ENCODE measurements around the gene IL17B. TPM values are rescaled to one million over a fixed set of nuclear protein-coding genes. Genes with fewer than 3 reads are reported as not detected.

IL17B gene
- total and polyA plus RNA-seq, 2 of the 13 experiments (the other 11 are each of a cell fraction or from before 2014, with no cell fraction given), result 0.29 to 2.6 TPM

GRCh38 chr5:149380466-149381121 lies 1.5 kb upstream of the IL17B start (continued):
- TF ChIP-seq ZNF609 (CRISPR knock-in tag; IDR thresholded peaks at IDR 0.05; ENCODE audit: borderline replicate concordance) (no peak), ZBTB33 (CRISPR knock-in tag; IDR thresholded peaks at IDR 0.05) (0 out of 2 replicates have a peak, but pooled peaks have one; percentile 14), ZNF644 (CRISPR knock-in tag; IDR thresholded peaks at IDR 0.05; ENCODE audit: low read depth) (peak; percentile 58; the same call in 1 of the 2 replicates), HNF4A (CRISPR knock-in tag; IDR thresholded peaks at IDR 0.05) (peak; percentile 91), RCOR2 (CRISPR knock-in tag; IDR thresholded peaks at IDR 0.05) (0 out of 2 replicates have a peak, but pooled peaks have one; percentile 15), ZNF720 (CRISPR knock-in tag; IDR thresholded peaks at IDR 0.05) (no peak), ZNF546 (CRISPR knock-in tag; conservative IDR thresholded peaks at IDR 0.05) (0 out of 2 replicates have a peak, but pooled peaks have one; percentile 23), ZNF33B (CRISPR knock-in tag; IDR thresholded peaks at IDR 0.05) (0 out of 2 replicates have a peak, but pooled peaks have one; percentile 48), ZNF292 (CRISPR knock-in tag; IDR thresholded peaks at IDR 0.05; ENCODE audit: borderline replicate concordance, low read depth) (peak; percentile 64; the same call in 1 of the 2 replicates), ZIK1 (CRISPR knock-in tag; IDR thresholded peaks at IDR 0.05; ENCODE audit: borderline replicate concordance, low read depth) (0 out of 2 replicates have a peak, but pooled peaks have one; percentile 43), ERF (CRISPR knock-in tag; IDR thresholded peaks at IDR 0.05) (no peak), ZNF770 (CRISPR knock-in tag; IDR thresholded peaks at IDR 0.05) (peak; percentile 28; the same call in 1 of the 2 replicates), JUN (CRISPR knock-in tag; IDR thresholded peaks at IDR 0.05) (peak; percentile 71; the same call in 1 of the 2 replicates), SKI (IDR thresholded peaks at IDR 0.05; ENCODE audit: partially characterized antibody) (no peak), MAX (IDR thresholded peaks at IDR 0.05) (peak; percentile 77), SAP130 (CRISPR knock-in tag; IDR thresholded peaks at IDR 0.05; ENCODE audit: low read depth) (peak; percentile 64), ZBTB43 (CRISPR knock-in tag; conservative IDR thresholded peaks at IDR 0.05) (no peak), ZNF430 (CRISPR knock-in tag; IDR thresholded peaks at IDR 0.05) (0 out of 2 replicates have a peak, but pooled peaks have one; percentile 25), ZNF160 (CRISPR knock-in tag; IDR thresholded peaks at IDR 0.05) (no peak)
